Natural killer cell (primary cell): ENCODE measurements around the gene CHAF1B. TPM values are rescaled to one million over a fixed set of nuclear protein-coding genes. Genes with fewer than 3 reads are reported as not detected.

ENCODE experiments used
- ATAC-seq, 3 donors: fragments of 150-1000 bp in 2 of 3; fragments of 200-7000 bp in 1 of 3; cut with Tn5 transposase; 1 replicate in 1 of 3; 2 replicates in 2 of 3; pipeline ENCODE4 v1.10.0; 2021; ENCODE audit warnings: mild to moderate bottlenecking in 2 of 3, moderate library complexity in 2 of 3
- DNase-seq, 2 donors: peaks; one replicate each; pipeline versions ENCODE4 v3.0.0 to v3.0.0-alpha.2; 2013 to 2021; ENCODE audit warnings: mixed read lengths in 1 of 2
- H3K27ac ChIP-seq: one replicate; pipeline ENCODE4 v1.5.1; 2013; ENCODE audit warnings: mild to moderate bottlenecking, low read length
- H3K27me3 ChIP-seq: one replicate; pipeline ENCODE4 v1.6.1; 2013; ENCODE audit warnings: low read length; ENCODE audit not compliant: control insufficient read depth, insufficient read depth
- H3K36me3 ChIP-seq: one replicate; pipeline ENCODE4 v1.6.1; 2013; ENCODE audit warnings: low read length; ENCODE audit not compliant: control insufficient read depth, insufficient read depth
- H3K4me1 ChIP-seq: one replicate; pipeline ENCODE4 v1.6.1; 2013; ENCODE audit warnings: low read length; ENCODE audit not compliant: control insufficient read depth, insufficient read depth
- H3K4me3 ChIP-seq: one replicate; pipeline ENCODE4 v1.5.1; 2013; ENCODE audit warnings: low read length
- H3K9me3 ChIP-seq: one replicate; pipeline ENCODE4 v1.6.1; 2013; ENCODE audit warnings: low read length; ENCODE audit not compliant: control insufficient read depth, insufficient read depth
- H3K27ac Mint-ChIP-seq, 2 donors: one replicate each; pipeline ENCODE4 v1.8.0; 2022; ENCODE audit warnings: mild to moderate bottlenecking in 2 of 2, mixed read lengths in 2 of 2, moderate library complexity in 1 of 2
- H3K27me3 Mint-ChIP-seq, 2 donors: one replicate each; pipeline ENCODE4 v1.8.0; 2022; ENCODE audit warnings: low read depth in 2 of 2, mixed read lengths in 2 of 2
- H3K36me3 Mint-ChIP-seq: one replicate; pipeline ENCODE4 v1.8.0; 2022; ENCODE audit warnings: mixed read lengths
- H3K4me1 Mint-ChIP-seq, 2 donors: one replicate each; pipeline ENCODE4 v1.8.0; 2022; ENCODE audit warnings: mixed read lengths in 2 of 2
- H3K4me3 Mint-ChIP-seq: one replicate; pipeline ENCODE4 v1.8.0; 2022; ENCODE audit warnings: mild to moderate bottlenecking, moderate library complexity, mixed read lengths
- H3K9me3 Mint-ChIP-seq, 2 donors: one replicate each; pipeline ENCODE4 v1.8.0; 2022; ENCODE audit warnings: mixed read lengths in 2 of 2
- WGBS: methylation state at CpG from one replicate; pipeline ENCODE4 v1.1.7; 2013; ENCODE audit warnings: missing lambda C conversion rate; ENCODE audit not compliant: insufficient coverage; 5-methylcytosine and 5-hydroxymethylcytosine counted together
- intact Hi-C: fragments of 100-400 bp; cut with micrococcal nuclease; formaldehyde crosslinking; loops from one replicate; pipeline ENCODE4 v1.14.2; 2022
- total RNA-seq, 4 donors: library from RNA; stranded (reverse); fragments of 120-200 nt in 1 of 4; gene quantifications; one replicate each; pipeline versions ENCODE4 v1.2.3 to v1.2.4, GENCODE V29; 2013 to 2022
- TF ChIP-seq, protein P1 (sequence below): fragments of 200-600 bp; IDR thresholded peaks from one replicate; pipeline ENCODE4 v1.8.0; 2022; ENCODE audit warnings: antibody characterized with exemption

The CHAF1B gene
- total RNA-seq, 3 donors from 2014 or later (not counting 1 experiment from before 2014, with no cell fraction given), result 7.6 to 7.9 (median 7.7) TPM

DNA sequence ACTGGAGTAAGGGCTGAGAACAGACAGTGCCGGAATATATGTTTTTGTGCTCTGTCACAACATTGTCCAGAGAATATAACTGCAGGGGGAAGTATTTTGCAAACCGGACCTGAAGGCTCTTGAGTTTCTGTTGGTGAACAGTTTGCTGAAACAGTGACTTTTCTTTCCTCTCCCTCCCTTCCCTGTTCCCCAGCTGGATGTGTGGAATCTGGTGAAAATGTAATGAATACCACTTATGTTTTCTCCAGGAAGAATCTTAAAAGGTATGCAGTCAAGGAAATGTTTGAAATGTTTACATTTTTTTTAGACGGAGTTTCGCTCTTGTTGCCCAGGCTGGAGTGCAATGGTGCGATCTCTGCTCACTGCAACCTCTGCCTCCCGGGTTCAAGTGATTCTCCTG lies 23.4 kb downstream of the CHAF1B start:
- Histone ChIP-seq H3K9me3 (no peaks in the 10 kb centered on the region), H3K27me3 (no peaks in the 10 kb centered on the region), H3K36me3 (peaks cover 4% of the 10 kb centered on the region), H3K27ac (no peak overlapping the region), H3K4me3 (no peak overlapping the region), H3K4me1 (peaks cover 5% of the 10 kb centered on the region)
- Mint-ChIP-seq H3K4me1 (peaks cover 3 to 9% of the 10 kb centered on the region in 2 donors), H3K4me3 (no peak overlapping the region), H3K27me3 (no peaks in the 10 kb centered on the region), H3K27ac (no peak overlapping the region), H3K9me3 (no peaks in the 10 kb centered on the region), H3K36me3 (no peaks in the 10 kb centered on the region)
- ATAC-seq (no peak), DNase-seq (no peak)
- TF ChIP-seq, protein P1, sequence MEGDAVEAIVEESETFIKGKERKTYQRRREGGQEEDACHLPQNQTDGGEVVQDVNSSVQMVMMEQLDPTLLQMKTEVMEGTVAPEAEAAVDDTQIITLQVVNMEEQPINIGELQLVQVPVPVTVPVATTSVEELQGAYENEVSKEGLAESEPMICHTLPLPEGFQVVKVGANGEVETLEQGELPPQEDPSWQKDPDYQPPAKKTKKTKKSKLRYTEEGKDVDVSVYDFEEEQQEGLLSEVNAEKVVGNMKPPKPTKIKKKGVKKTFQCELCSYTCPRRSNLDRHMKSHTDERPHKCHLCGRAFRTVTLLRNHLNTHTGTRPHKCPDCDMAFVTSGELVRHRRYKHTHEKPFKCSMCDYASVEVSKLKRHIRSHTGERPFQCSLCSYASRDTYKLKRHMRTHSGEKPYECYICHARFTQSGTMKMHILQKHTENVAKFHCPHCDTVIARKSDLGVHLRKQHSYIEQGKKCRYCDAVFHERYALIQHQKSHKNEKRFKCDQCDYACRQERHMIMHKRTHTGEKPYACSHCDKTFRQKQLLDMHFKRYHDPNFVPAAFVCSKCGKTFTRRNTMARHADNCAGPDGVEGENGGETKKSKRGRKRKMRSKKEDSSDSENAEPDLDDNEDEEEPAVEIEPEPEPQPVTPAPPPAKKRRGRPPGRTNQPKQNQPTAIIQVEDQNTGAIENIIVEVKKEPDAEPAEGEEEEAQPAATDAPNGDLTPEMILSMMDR, result no peak
- intact Hi-C loops, result no loop called here
- WGBS, result 99% methylated on average over 6 of the region's 6 CpGs

DNA sequence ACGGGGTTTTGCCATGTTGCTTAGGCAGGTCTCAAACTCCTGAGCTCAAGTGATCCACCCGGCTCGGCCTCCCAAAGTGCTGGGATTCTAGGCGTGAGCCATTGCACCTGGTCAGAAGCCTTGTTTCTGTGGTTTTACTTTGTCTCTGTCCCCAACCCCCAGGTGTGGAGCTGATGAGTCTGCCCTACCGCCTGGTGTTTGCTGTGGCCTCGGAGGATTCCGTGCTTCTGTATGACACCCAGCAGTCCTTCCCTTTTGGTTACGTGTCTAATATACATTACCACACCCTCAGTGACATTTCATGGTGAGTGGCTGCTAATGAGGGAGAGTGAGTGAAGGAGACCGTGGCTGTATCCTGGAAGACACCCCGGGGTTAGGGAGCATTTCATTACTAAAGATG lies 26.1 kb downstream of the CHAF1B start:
- H3K4me3 Mint-ChIP-seq, result no peak overlapping the region
- ATAC-seq (no peak), DNase-seq (no peak)
- WGBS, result 98% methylated on average over 9 of the region's 10 CpGs
- H3K9me3 ChIP-seq, result no peaks in the 10 kb centered on the region
- no peak overlapping the region for H3K4me3 ChIP-seq
- H3K36me3 Mint-ChIP-seq, result peaks cover 3% of the 10 kb centered on the region
- TF ChIP-seq, protein P1, result no peak
- H3K27ac Mint-ChIP-seq, result no peak overlapping the region
- no peaks in the 10 kb centered on the region for H3K9me3 Mint-ChIP-seq
- H3K27me3 ChIP-seq, result no peaks in the 10 kb centered on the region
- no peaks in the 10 kb centered on the region for H3K27me3 Mint-ChIP-seq
- no peak overlapping the region for H3K27ac ChIP-seq
- H3K4me1 Mint-ChIP-seq, result peaks cover 0 to 5% of the 10 kb centered on the region in 2 donors
- intact Hi-C loops, result no loop called here
- peaks cover 6% of the 10 kb centered on the region for H3K36me3 ChIP-seq
- no peaks in the 10 kb centered on the region for H3K4me1 ChIP-seq

DNA sequence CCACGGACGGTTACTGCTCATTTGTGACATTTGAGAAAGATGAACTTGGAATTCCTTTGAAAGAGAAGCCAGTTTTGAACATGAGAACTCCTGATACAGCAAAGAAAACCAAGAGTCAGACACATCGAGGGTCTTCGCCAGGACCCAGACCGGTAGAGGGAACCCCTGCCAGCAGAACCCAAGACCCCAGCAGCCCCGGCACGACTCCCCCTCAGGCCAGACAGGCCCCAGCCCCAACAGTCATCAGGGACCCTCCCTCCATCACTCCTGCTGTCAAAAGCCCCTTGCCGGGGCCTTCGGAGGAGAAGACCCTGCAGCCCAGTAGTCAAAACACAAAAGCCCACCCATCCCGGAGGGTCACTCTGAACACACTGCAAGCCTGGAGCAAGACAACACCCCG lies 27.7 kb downstream of the CHAF1B start:
- no peaks in the 10 kb centered on the region for H3K4me1 ChIP-seq
- no peak for ATAC-seq
- intact Hi-C loops, result no loop called here
- no peak overlapping the region for H3K4me3 ChIP-seq
- TF ChIP-seq, protein P1, result no peak
- Mint-ChIP-seq H3K4me1 (peaks cover 0 to 5% of the 10 kb centered on the region in 2 donors), H3K27me3 (no peaks in the 10 kb centered on the region), H3K36me3 (peaks cover 6% of the 10 kb centered on the region), H3K9me3 (no peaks in the 10 kb centered on the region), H3K27ac (no peak overlapping the region), H3K4me3 (no peak overlapping the region)
- DNase-seq, result no peak
- H3K27me3 ChIP-seq, result no peaks in the 10 kb centered on the region
- H3K36me3 ChIP-seq, result peaks cover 9% of the 10 kb centered on the region
- H3K9me3 ChIP-seq, result no peaks in the 10 kb centered on the region
- WGBS, result 97% methylated on average over 11 of the region's 11 CpGs
- no peak overlapping the region for H3K27ac ChIP-seq

DNA sequence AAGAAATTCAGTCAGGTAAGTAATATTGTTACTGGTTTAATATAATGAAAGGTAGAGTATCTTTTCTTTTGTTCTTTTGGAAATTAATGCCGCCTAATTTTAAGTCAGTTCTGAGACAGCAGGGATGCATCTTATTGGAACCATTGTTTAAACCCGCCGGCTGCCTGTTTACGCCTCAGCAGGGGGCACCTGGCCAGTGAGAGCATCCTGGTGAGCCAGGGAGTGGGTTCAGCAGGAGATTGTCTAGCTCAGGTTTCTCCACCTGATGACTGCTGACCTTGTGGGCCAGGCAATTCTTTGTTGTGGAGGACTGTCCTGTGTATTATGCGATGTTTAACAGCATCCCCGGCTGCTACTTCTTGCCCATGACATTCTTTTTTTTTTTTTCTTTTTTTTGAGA lies 30.2 kb downstream of the CHAF1B start:
- Histone ChIP-seq H3K4me1 (no peaks in the 10 kb centered on the region), H3K36me3 (peaks cover 9% of the 10 kb centered on the region), H3K4me3 (no peak overlapping the region), H3K27me3 (no peaks in the 10 kb centered on the region), H3K27ac (no peak overlapping the region), H3K9me3 (no peaks in the 10 kb centered on the region)
- peaks cover 5 to 9% of the 10 kb centered on the region in 2 donors for H3K4me1 Mint-ChIP-seq
- H3K27me3 Mint-ChIP-seq, result no peaks in the 10 kb centered on the region
- no peaks in the 10 kb centered on the region for H3K9me3 Mint-ChIP-seq
- intact Hi-C loops, result no loop called here
- TF ChIP-seq, protein P1, result no peak
- DNase-seq (no peak), ATAC-seq (no peak)
- WGBS, result 94% methylated on average over 6 of the region's 6 CpGs
- H3K27ac Mint-ChIP-seq, result no peak overlapping the region
- H3K4me3 Mint-ChIP-seq, result no peak overlapping the region
- peaks cover 6% of the 10 kb centered on the region for H3K36me3 Mint-ChIP-seq
